H9 (cell line): ENCODE data around the gene ENG. TPM values are rescaled to one million over a fixed set of nuclear protein-coding genes. Genes with fewer than 3 reads are reported as not detected.

Experiments used
- DNase-seq: peaks from one replicate; pipeline ENCODE4 v3.0.0-alpha.2; 2017
- H2AFZ ChIP-seq: one replicate; pipeline ENCODE4 v1.6.1; 2013; ENCODE audit warnings: mild to moderate bottlenecking, low read length, control low read depth, moderate library complexity
- H2AK5ac ChIP-seq: 2 replicates; pipeline ENCODE4 v1.6.1; 2013; ENCODE audit warnings: low read length, control low read depth, mixed read lengths; ENCODE audit not compliant: insufficient read length
- H2BK120ac ChIP-seq: one replicate; pipeline ENCODE4 v1.6.1; 2013; ENCODE audit warnings: low read depth, mild to moderate bottlenecking, low read length, control low read depth, inconsistent platforms; ENCODE audit not compliant: poor library complexity, severe bottlenecking
- H2BK12ac ChIP-seq: 2 replicates; pipeline ENCODE4 v1.6.1; 2013; ENCODE audit warnings: low read length, control low read depth, mixed read lengths, low read depth; ENCODE audit not compliant: insufficient read length
- H2BK15ac ChIP-seq: 2 replicates; pipeline ENCODE4 v1.6.1; 2013; ENCODE audit warnings: low read depth, low read length, control low read depth
- H2BK20ac ChIP-seq: one replicate; pipeline ENCODE4 v1.6.1; 2013; ENCODE audit warnings: low read depth, mild to moderate bottlenecking, low read length, control low read depth, inconsistent platforms; ENCODE audit not compliant: poor library complexity, severe bottlenecking
- H2BK5ac ChIP-seq: 2 replicates; pipeline ENCODE4 v1.6.1; 2013; ENCODE audit warnings: low read length, control low read depth, mixed read lengths; ENCODE audit not compliant: insufficient read length
- H3K14ac ChIP-seq: 2 replicates; pipeline ENCODE4 v1.6.1; 2013; ENCODE audit warnings: low read length, control low read depth; ENCODE audit not compliant: insufficient read depth
- H3K18ac ChIP-seq: 2 replicates; pipeline ENCODE4 v1.6.1; 2013; ENCODE audit warnings: low read depth, mild to moderate bottlenecking, mixed read lengths, low read length, control low read depth; ENCODE audit not compliant: insufficient read length
- H3K23ac ChIP-seq: 2 replicates; pipeline ENCODE4 v1.6.1; 2013; ENCODE audit warnings: low read length, control low read depth, mixed read lengths, low read depth; ENCODE audit not compliant: insufficient read length
- H3K23me2 ChIP-seq: 2 replicates; pipeline ENCODE4 v1.6.1; 2013; ENCODE audit warnings: low read depth, mild to moderate bottlenecking, mixed read lengths, low read length, control low read depth; ENCODE audit not compliant: insufficient read length, poor library complexity, severe bottlenecking
- H3K27ac ChIP-seq: 2 replicates; pipeline ENCODE4 v1.5.1; 2013; ENCODE audit warnings: low read length, control low read depth, mixed read lengths, low read depth; ENCODE audit not compliant: insufficient read length
- H3K27me3 ChIP-seq: 2 replicates; pipeline ENCODE4 v1.6.1; 2013; ENCODE audit warnings: low read length, control low read depth, inconsistent platforms; ENCODE audit not compliant: insufficient read depth
- H3K4ac ChIP-seq: 2 replicates; pipeline ENCODE4 v1.6.1; 2013; ENCODE audit warnings: low read depth, mild to moderate bottlenecking, control low read depth, inconsistent platforms, low read length, moderate library complexity
- H3K4me1 ChIP-seq: 2 replicates; pipeline ENCODE4 v1.6.1; 2013; ENCODE audit warnings: low read length, control low read depth, inconsistent platforms; ENCODE audit not compliant: insufficient read depth
- H3K4me2 ChIP-seq: 2 replicates; pipeline ENCODE4 v1.6.1; 2013; ENCODE audit warnings: low read length, control low read depth, mixed read lengths; ENCODE audit not compliant: insufficient read length, insufficient read depth
- H3K56ac ChIP-seq: 2 replicates; pipeline ENCODE4 v1.6.1; 2013; ENCODE audit warnings: low read depth, mild to moderate bottlenecking, mixed read lengths, low read length, control low read depth; ENCODE audit not compliant: insufficient read length
- H3K79me1 ChIP-seq: 2 replicates; pipeline ENCODE4 v1.6.1; 2013; ENCODE audit warnings: low read depth, mild to moderate bottlenecking, moderate library complexity, low read length, control low read depth, inconsistent platforms; ENCODE audit not compliant: insufficient read depth, poor library complexity, severe bottlenecking
- H3K79me2 ChIP-seq: 2 replicates; pipeline ENCODE4 v1.6.1; 2013; ENCODE audit warnings: low read length, control low read depth, inconsistent platforms; ENCODE audit not compliant: insufficient read depth
- H3K9ac ChIP-seq: 2 replicates; pipeline ENCODE4 v1.6.1; 2013; ENCODE audit warnings: low read length, control low read depth, mixed read lengths; ENCODE audit not compliant: insufficient read length; ENCODE audit errors: extremely low read depth
- H3K9me3 ChIP-seq: one replicate; pipeline ENCODE4 v1.6.1; 2013; ENCODE audit warnings: low read depth, low read length, inconsistent platforms; ENCODE audit not compliant: control insufficient read depth
- H3T11ph ChIP-seq: one replicate; pipeline ENCODE4 v1.6.1; 2013; ENCODE audit warnings: mild to moderate bottlenecking, low read length, control low read depth, inconsistent platforms
- H4K20me1 ChIP-seq: one replicate; pipeline ENCODE4 v1.6.1; 2013; ENCODE audit not compliant: control insufficient read depth, insufficient read length, insufficient read depth
- H4K5ac ChIP-seq: 2 replicates; pipeline ENCODE4 v1.6.1; 2013; ENCODE audit warnings: low read depth, mild to moderate bottlenecking, mixed read lengths, low read length, control low read depth; ENCODE audit not compliant: insufficient read length
- H4K8ac ChIP-seq: replicated peaks from 2 replicates; pipeline ENCODE4 v1.6.1; 2013; ENCODE audit warnings: low read length, control low read depth, mixed read lengths, low read depth; ENCODE audit not compliant: insufficient read length
- H4K91ac ChIP-seq: 2 replicates; pipeline ENCODE4 v1.6.1; 2013; ENCODE audit warnings: low read depth, mild to moderate bottlenecking, moderate library complexity, mixed read lengths, low read length, control low read depth; ENCODE audit not compliant: insufficient read length
- H3K27ac Mint-ChIP-seq, 3 experiments: 2 replicates in 2 of 3; 3 replicates in 1 of 3; pipeline ENCODE4 v1.8.0; 2020 to 2021; ENCODE audit warnings: mixed read lengths in 3 of 3, mild to moderate bottlenecking in 1 of 3, moderate library complexity in 1 of 3
- H3K27me3 Mint-ChIP-seq: 2 replicates; pipeline ENCODE4 v1.8.0; 2021; ENCODE audit warnings: low read depth, mild to moderate bottlenecking, moderate library complexity, mixed read lengths
- H3K36me3 Mint-ChIP-seq, 3 experiments: 2 replicates in 2 of 3; 3 replicates in 1 of 3; pipeline ENCODE4 v1.8.0; 2020 to 2021; ENCODE audit warnings: low read depth in 3 of 3, mixed read lengths in 3 of 3; ENCODE audit not compliant: insufficient read depth in 1 of 3
- H3K4me1 Mint-ChIP-seq, 2 experiments: 2 replicates each; pipeline ENCODE4 v1.8.0; 2020; ENCODE audit warnings: mixed read lengths in 2 of 2
- H3K4me3 Mint-ChIP-seq, 2 experiments: 2 replicates in 1 of 2; 3 replicates in 1 of 2; pipeline ENCODE4 v1.8.0; 2020 to 2021; ENCODE audit warnings: mild to moderate bottlenecking in 2 of 2, mixed read lengths in 2 of 2, moderate library complexity in 1 of 2
- H3K9me3 Mint-ChIP-seq, 2 experiments: 2 replicates in 1 of 2; 3 replicates in 1 of 2; pipeline ENCODE4 v1.8.0; 2020; ENCODE audit warnings: mild to moderate bottlenecking in 2 of 2, mixed read lengths in 2 of 2, moderate library complexity in 1 of 2
- CTCF ChIP-seq: fragments of 200-600 bp; sonication (generic); conservative IDR thresholded peaks from 3 replicates; pipeline ENCODE4 v1.8.0; 2021; ENCODE audit warnings: antibody characterized with exemption, mild to moderate bottlenecking
- WGBS: extraction: QIAGEN DNeasy Blood & Tissue Kit; methylation state at CpG from one replicate; pipeline ENCODE4 v1.1.7; 2013; ENCODE audit warnings: missing lambda C conversion rate, low lambda C conversion rate, mixed read lengths; ENCODE audit not compliant: insufficient read length; ENCODE audit errors: extremely low coverage; 5-methylcytosine and 5-hydroxymethylcytosine counted together
- total RNA-seq: library from RNA; stranded (reverse); gene quantifications from 2 replicates; pipeline ENCODE4 v1.2.1, GENCODE V29; 2021

Gene ENG
- total RNA-seq, 1 experiment from 2014 or later: 2.1 TPM

- H3K4me3 Mint-ChIP-seq: no peak overlapping the region
- WGBS: no CpG with 5 or more reads among the region's 19 CpGs
Measured at GRCh38 chr9:127873223-127873691, 18.8 kb upstream of the ENG start.

More at GRCh38 chr9:127873223-127873691, 18.8 kb upstream of the ENG start:
- Histone ChIP-seq H3K9me3 (no peaks in the 10 kb centered on the region), H2BK5ac (no peak overlapping the region), H4K91ac (no peak overlapping the region), H3K79me1 (no peaks in the 10 kb centered on the region), H2BK120ac (no peak overlapping the region), H2AFZ (no peak overlapping the region), H2BK20ac (no peak overlapping the region), H3K18ac (no peak overlapping the region), H4K5ac (no peak overlapping the region), H3K4me2 (no peak overlapping the region), H3K23ac (no peak overlapping the region), H3T11ph (no peak overlapping the region), H3K9ac (no peak overlapping the region), H3K27ac (no peak overlapping the region), H3K14ac (no peak overlapping the region), H2AK5ac (no peak overlapping the region), H3K79me2 (no peaks in the 10 kb centered on the region), H3K4ac (no peak overlapping the region), H3K27me3 (no peaks in the 10 kb centered on the region), H3K56ac (no peak overlapping the region), H2BK15ac (no peak overlapping the region), H4K20me1 (no peaks in the 10 kb centered on the region), H2BK12ac (no peak overlapping the region), H3K23me2 (peaks cover 12% of the 10 kb centered on the region), H3K4me1 (no peaks in the 10 kb centered on the region), H4K8ac (no peak overlapping the region)
- H3K4me1 Mint-ChIP-seq: peaks cover 6 to 17% of the 10 kb centered on the region in 2 experiments; a peak in 3 of 4 replicates
- no peak overlapping the region for H3K27ac Mint-ChIP-seq
- TF ChIP-seq CTCF: no peak
- peaks cover 0 to 8% (median 0%) of the 10 kb centered on the region in 3 experiments; a peak in 4 of 7 replicates for H3K36me3 Mint-ChIP-seq
- no peaks in the 10 kb centered on the region for H3K27me3 Mint-ChIP-seq
- H3K9me3 Mint-ChIP-seq: no peaks in the 10 kb centered on the region
- no peak for DNase-seq
